HEK293 (cell line): ENCODE data around the gene DUOX1.

Experiments used
- CTCF ChIA-PET: fragments of 350-600 bp; formaldehyde crosslinking; extraction: SDS; loops from one replicate; lab custom pipeline; 2021; ENCODE audit warnings: antibody characterized with exemption; lab: Yijun Ruan, JAX
- POLR2A ChIA-PET: fragments of 300-600 bp; formaldehyde crosslinking; extraction: SDS; loops from one replicate; lab custom pipeline; 2020; ENCODE audit warnings: antibody characterized with exemption, inconsistent platforms; lab: Yijun Ruan, JAX
- H3K27ac ChIP-seq: fragments of 200-500 bp; sonication (Bioruptor generic); 2 replicates; pipeline ENCODE4 v1.5.1; 2014; ENCODE audit warnings: low read depth, low read length, control low read depth, inconsistent platforms; ENCODE audit errors: extremely low read depth
- H3K36me3 ChIP-seq, 2 experiments: fragments of 200-500 bp in 1 of 2; sonication (Bioruptor generic) in 1 of 2; 1 replicate in 1 of 2; 2 replicates in 1 of 2; pipeline ENCODE4 v1.5.1; 2014 to 2017; ENCODE audit warnings: inconsistent platforms in 2 of 2, low read length in 2 of 2; ENCODE audit not compliant: control insufficient read depth in 2 of 2, insufficient read depth in 1 of 2
- H3K4me1 ChIP-seq: fragments of 200-500 bp; sonication (Bioruptor generic); 2 replicates; pipeline ENCODE4 v1.5.1; 2014; ENCODE audit warnings: mild to moderate bottlenecking, low read length, inconsistent platforms; ENCODE audit not compliant: control insufficient read depth, insufficient read depth
- H3K4me3 ChIP-seq: 2 replicates; pipeline ENCODE4 v1.5.1; 2011; ENCODE audit warnings: low read depth, mild to moderate bottlenecking, control low read depth, low read length, moderate library complexity
- H3K9me3 ChIP-seq: fragments of 200-500 bp; sonication (Bioruptor generic); 2 replicates; pipeline ENCODE4 v1.5.1; 2014; ENCODE audit warnings: low read depth, low read length, inconsistent platforms; ENCODE audit not compliant: control insufficient read depth, insufficient read depth
- BCL11B ChIP-seq: fragments of 450-650 bp; formaldehyde crosslinking; IDR thresholded peaks from 2 replicates; pipeline ENCODE4 v1.5.1; 2016; ENCODE audit warnings: low read depth, missing biosample characterization, missing genetic modification characterization
- ELK4 ChIP-seq: IDR thresholded peaks from 2 replicates; pipeline ENCODE4 v1.6.1; 2011; ENCODE audit warnings: mild to moderate bottlenecking, low read depth, low read length, borderline replicate concordance
- FEZF1 ChIP-seq: fragments of 450-650 bp; formaldehyde crosslinking; IDR thresholded peaks from 2 replicates; pipeline ENCODE4 v1.5.1; 2016; ENCODE audit warnings: missing biosample characterization, missing genetic modification characterization
- HOXC10 ChIP-seq: sonication (generic); formaldehyde crosslinking; IDR thresholded peaks from 2 replicates; pipeline ENCODE4 v1.8.1; 2023; ENCODE audit warnings: mild to moderate bottlenecking, missing genetic modification reagents
- MYNN ChIP-seq: fragments of 450-650 bp; formaldehyde crosslinking; IDR thresholded peaks from 2 replicates; pipeline ENCODE4 v1.5.1; 2016; ENCODE audit warnings: missing biosample characterization, missing genetic modification characterization, borderline replicate concordance
- REPIN1 ChIP-seq: fragments of 450-650 bp; formaldehyde crosslinking; IDR thresholded peaks from 2 replicates; pipeline ENCODE4 v1.5.1; 2017; ENCODE audit warnings: missing biosample characterization, missing genetic modification characterization, low read depth
- SCRT2 ChIP-seq: fragments of 450-650 bp; formaldehyde crosslinking; IDR thresholded peaks from 2 replicates; pipeline ENCODE4 v1.5.1; 2016; ENCODE audit warnings: missing biosample characterization, missing genetic modification characterization
- SETDB1 ChIP-seq: IDR thresholded peaks from one replicate; pipeline ENCODE4 v1.6.1; 2017; ENCODE audit warnings: mild to moderate bottlenecking, low read length, moderate library complexity, mixed read lengths; ENCODE audit not compliant: insufficient read length
- TCF7L2 ChIP-seq: IDR thresholded peaks from 2 replicates; pipeline ENCODE4 v1.6.1; 2011; ENCODE audit warnings: low read depth, mild to moderate bottlenecking, inconsistent platforms, low read length, moderate library complexity, borderline replicate concordance
- TRIM28 ChIP-seq: IDR thresholded peaks from 2 replicates; pipeline ENCODE4 v1.6.1; 2011; ENCODE audit warnings: low read length, control low read depth, borderline replicate concordance
- YY1 ChIP-seq: fragments of 450-650 bp; formaldehyde crosslinking; IDR thresholded peaks from 2 replicates; pipeline ENCODE4 v1.5.1; 2018; ENCODE audit warnings: missing biosample characterization, missing genetic modification characterization
- ZBTB17 ChIP-seq: fragments of 450-650 bp; formaldehyde crosslinking; IDR thresholded peaks from 2 replicates; pipeline ENCODE4 v1.5.1; 2016; ENCODE audit warnings: missing biosample characterization, missing genetic modification characterization
- ZBTB8A ChIP-seq: fragments of 450-650 bp; formaldehyde crosslinking; IDR thresholded peaks from 2 replicates; pipeline ENCODE4 v1.5.1; 2016; ENCODE audit warnings: missing biosample characterization, missing genetic modification characterization
- ZNF155 ChIP-seq: fragments of 450-650 bp; formaldehyde crosslinking; IDR thresholded peaks from 2 replicates; pipeline ENCODE4 v1.5.1; 2016; ENCODE audit warnings: missing biosample characterization, missing genetic modification characterization
- ZNF157 ChIP-seq: fragments of 450-650 bp; formaldehyde crosslinking; IDR thresholded peaks from 2 replicates; pipeline ENCODE4 v1.5.1; 2016; ENCODE audit warnings: missing biosample characterization, missing genetic modification characterization
- ZNF16 ChIP-seq: fragments of 450-650 bp; formaldehyde crosslinking; IDR thresholded peaks from 2 replicates; pipeline ENCODE4 v1.5.1; 2016; ENCODE audit warnings: low read depth, missing biosample characterization, missing genetic modification characterization
- ZNF19 ChIP-seq: fragments of 450-650 bp; formaldehyde crosslinking; IDR thresholded peaks from 2 replicates; pipeline ENCODE4; 2016; ENCODE audit warnings: missing biosample characterization, missing genetic modification characterization, low read depth
- ZNF404 ChIP-seq: fragments of 450-650 bp; formaldehyde crosslinking; IDR thresholded peaks from 2 replicates; pipeline ENCODE4 v1.5.1; 2017; ENCODE audit warnings: missing biosample characterization, missing genetic modification characterization
- ZNF48 ChIP-seq: fragments of 450-650 bp; formaldehyde crosslinking; IDR thresholded peaks from 2 replicates; pipeline ENCODE4 v1.5.1; 2016; ENCODE audit warnings: missing biosample characterization, missing genetic modification characterization
- ZNF600 ChIP-seq: fragments of 450-650 bp; formaldehyde crosslinking; IDR thresholded peaks from 2 replicates; pipeline ENCODE4 v1.5.1; 2016; ENCODE audit warnings: missing biosample characterization, missing genetic modification characterization
- ZNF639 ChIP-seq: fragments of 450-650 bp; formaldehyde crosslinking; IDR thresholded peaks from 2 replicates; pipeline ENCODE4 v1.5.1; 2016; ENCODE audit warnings: missing biosample characterization, missing genetic modification characterization
- ZNF704 ChIP-seq: fragments of 450-650 bp; formaldehyde crosslinking; IDR thresholded peaks from 2 replicates; pipeline ENCODE4 v1.5.1; 2016; ENCODE audit warnings: missing biosample characterization, missing genetic modification characterization
- ZNF76 ChIP-seq: fragments of 450-650 bp; formaldehyde crosslinking; IDR thresholded peaks from 2 replicates; pipeline ENCODE4; 2016; ENCODE audit warnings: low read depth, missing biosample characterization, missing genetic modification characterization, borderline replicate concordance
- ZNF776 ChIP-seq: fragments of 450-650 bp; formaldehyde crosslinking; IDR thresholded peaks from 2 replicates; pipeline ENCODE4 v1.5.0; 2017; ENCODE audit warnings: missing biosample characterization, missing genetic modification characterization, borderline replicate concordance
- ZSCAN30 ChIP-seq: fragments of 450-650 bp; IDR thresholded peaks from 2 replicates; pipeline ENCODE4 v1.5.1; 2018; ENCODE audit warnings: missing biosample characterization, mild to moderate bottlenecking, missing genetic modification characterization, moderate library complexity
- ZSCAN4 ChIP-seq: fragments of 450-650 bp; formaldehyde crosslinking; IDR thresholded peaks from 2 replicates; pipeline ENCODE4 v1.5.1; 2017; ENCODE audit warnings: missing biosample characterization, missing genetic modification characterization
- TF ChIP-seq, protein P1 (sequence below): fragments of 450-650 bp; formaldehyde crosslinking; optimal IDR thresholded peaks from 2 replicates; pipeline ENCODE3; 2016; ENCODE audit warnings: missing biosample characterization, mild to moderate bottlenecking, missing genetic modification characterization
- TF ChIP-seq, protein P2 (sequence below): fragments of 450-650 bp; formaldehyde crosslinking; IDR thresholded peaks from 2 replicates; pipeline ENCODE4 v1.5.1; 2016; ENCODE audit warnings: missing biosample characterization, missing genetic modification characterization
- TF ChIP-seq, protein P3 (sequence below): fragments of 450-650 bp; formaldehyde crosslinking; IDR thresholded peaks from 2 replicates; pipeline ENCODE4 v1.5.1; 2016; ENCODE audit warnings: missing biosample characterization, missing genetic modification characterization

The DUOX1 gene

DNA sequence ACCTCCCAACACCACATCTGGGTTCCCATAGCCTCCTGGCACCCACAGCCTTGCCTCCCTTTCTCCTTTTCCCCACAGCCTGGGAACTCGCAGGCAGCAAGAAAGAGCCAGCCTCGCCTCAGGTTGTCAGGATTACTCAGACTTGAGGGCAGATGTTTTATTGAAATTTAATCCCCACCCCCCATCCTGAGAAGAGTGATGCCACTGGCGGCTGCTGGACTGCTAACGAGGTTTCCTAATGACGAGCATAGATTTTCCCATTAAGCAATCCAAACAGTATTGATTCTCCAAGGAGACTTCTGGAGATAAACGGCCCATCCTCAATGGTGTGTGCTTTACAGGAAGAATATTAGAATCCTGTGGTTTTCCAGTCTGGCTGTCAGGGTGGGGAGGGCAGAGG, 44.3 kb downstream of the DUOX1 start:
- no peaks in the 10 kb centered on the region for H3K4me1 ChIP-seq
- no peak overlapping the region for H3K27ac ChIP-seq
- no peaks in the 10 kb centered on the region for H3K36me3 ChIP-seq
- no peak for TF ChIP-seq TRIM28
- no peak for TF ChIP-seq TCF7L2
- TF ChIP-seq, protein P1, sequence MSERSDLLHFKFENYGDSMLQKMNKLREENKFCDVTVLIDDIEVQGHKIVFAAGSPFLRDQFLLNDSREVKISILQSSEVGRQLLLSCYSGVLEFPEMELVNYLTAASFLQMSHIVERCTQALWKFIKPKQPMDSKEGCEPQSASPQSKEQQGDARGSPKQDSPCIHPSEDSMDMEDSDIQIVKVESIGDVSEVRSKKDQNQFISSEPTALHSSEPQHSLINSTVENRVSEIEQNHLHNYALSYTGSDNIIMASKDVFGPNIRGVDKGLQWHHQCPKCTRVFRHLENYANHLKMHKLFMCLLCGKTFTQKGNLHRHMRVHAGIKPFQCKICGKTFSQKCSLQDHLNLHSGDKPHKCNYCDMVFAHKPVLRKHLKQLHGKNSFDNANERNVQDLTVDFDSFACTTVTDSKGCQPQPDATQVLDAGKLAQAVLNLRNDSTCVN (tag by site-specific recombination), result no peak
- TF ChIP-seq ZSCAN4 (tag by site-specific recombination), result no peak
- TF ChIP-seq, protein P2, sequence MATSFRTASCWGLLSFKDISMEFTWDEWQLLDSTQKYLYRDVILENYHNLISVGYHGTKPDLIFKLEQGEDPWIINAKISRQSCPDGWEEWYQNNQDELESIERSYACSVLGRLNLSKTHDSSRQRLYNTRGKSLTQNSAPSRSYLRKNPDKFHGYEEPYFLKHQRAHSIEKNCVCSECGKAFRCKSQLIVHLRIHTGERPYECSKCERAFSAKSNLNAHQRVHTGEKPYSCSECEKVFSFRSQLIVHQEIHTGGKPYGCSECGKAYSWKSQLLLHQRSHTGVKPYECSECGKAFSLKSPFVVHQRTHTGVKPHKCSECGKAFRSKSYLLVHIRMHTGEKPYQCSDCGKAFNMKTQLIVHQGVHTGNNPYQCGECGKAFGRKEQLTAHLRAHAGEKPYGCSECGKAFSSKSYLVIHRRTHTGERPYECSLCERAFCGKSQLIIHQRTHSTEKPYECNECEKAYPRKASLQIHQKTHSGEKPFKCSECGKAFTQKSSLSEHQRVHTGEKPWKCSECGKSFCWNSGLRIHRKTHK (tag by site-specific recombination), result no peak
- TF ChIP-seq SCRT2 (tag by site-specific recombination), result no peak
- TF ChIP-seq ZNF600 (tag by site-specific recombination), result no peak
- TF ChIP-seq REPIN1 (tag by site-specific recombination), result no peak
- TF ChIP-seq, protein P3, sequence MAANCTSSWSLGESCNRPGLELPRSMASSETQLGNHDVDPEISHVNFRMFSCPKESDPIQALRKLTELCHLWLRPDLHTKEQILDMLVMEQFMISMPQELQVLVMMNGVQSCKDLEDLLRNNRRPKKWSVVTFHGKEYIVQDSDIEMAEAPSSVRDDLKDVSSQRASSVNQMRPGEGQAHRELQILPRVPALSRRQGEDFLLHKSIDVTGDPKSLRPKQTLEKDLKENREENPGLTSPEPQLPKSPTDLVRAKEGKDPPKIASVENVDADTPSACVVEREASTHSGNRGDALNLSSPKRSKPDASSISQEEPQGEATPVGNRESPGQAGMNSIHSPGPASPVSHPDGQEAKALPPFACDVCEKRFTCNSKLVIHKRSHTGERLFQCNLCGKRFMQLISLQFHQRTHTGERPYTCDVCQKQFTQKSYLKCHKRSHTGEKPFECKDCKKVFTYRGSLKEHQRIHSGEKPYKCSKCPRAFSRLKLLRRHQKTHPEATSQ (tag by site-specific recombination), result no peak
- TF ChIP-seq ZNF404, result no peak
- no peak for TF ChIP-seq ZNF76 (tag by site-specific recombination)
- TF ChIP-seq ZNF16 (tag by site-specific recombination), result no peak
- TF ChIP-seq ZNF157 (tag by site-specific recombination), result no peak
- TF ChIP-seq ZSCAN30 (tag by site-specific recombination), result no peak
- no peak for TF ChIP-seq ZNF704 (tag by site-specific recombination)
- no peak for TF ChIP-seq ZNF155
- H3K9me3 ChIP-seq, result no peaks in the 10 kb centered on the region
- ChIA-PET CTCF (no interaction called here), POLR2A (no interaction called here)
- H3K4me3 ChIP-seq, result no peak overlapping the region

- CTCF ChIA-PET, result no interaction called here
- POLR2A ChIA-PET, result interaction anchor here (1.1 kb wide), 1 partner anchor 13 kb away, joined by 3 read pairs; the partner anchor contains the start of gene SHF
- no peaks in the 10 kb centered on the region for H3K36me3 ChIP-seq
These were observed 44.8 kb downstream of the DUOX1 start for GRCh38 chr15:45174577-45174976.

More at GRCh38 chr15:45174577-45174976, 44.8 kb downstream of the DUOX1 start:
- no peak for TF ChIP-seq YY1 (tag by site-specific recombination)
- TF ChIP-seq FEZF1 (tag by site-specific recombination), result no peak
- TF ChIP-seq MYNN, result no peak
- no peak for TF ChIP-seq ZBTB8A (tag by site-specific recombination)
- no peak for TF ChIP-seq ELK4
- TF ChIP-seq TRIM28, result no peak
- TF ChIP-seq ZNF19 (tag by site-specific recombination), result no peak
- no peak for TF ChIP-seq BCL11B
- TF ChIP-seq ZNF639 (tag by site-specific recombination), result no peak
- TF ChIP-seq ZBTB17 (tag by site-specific recombination), result no peak
- no peak for TF ChIP-seq ZNF48
- TF ChIP-seq ZNF776 (tag by site-specific recombination), result no peak
- no peak for TF ChIP-seq HOXC10 (CRISPR knock-in tag)
- TF ChIP-seq SETDB1, result no peak
- TF ChIP-seq, all 188 proteins: peak for 0
- H3K4me3 ChIP-seq, result no peak overlapping the region
- no peaks in the 10 kb centered on the region for H3K4me1 ChIP-seq
- no peak overlapping the region for H3K27ac ChIP-seq
- no peaks in the 10 kb centered on the region for H3K9me3 ChIP-seq
